Keratinocyte (primary cell): Measurements from ENCODE around the gene KASH5. TPM values are rescaled to one million over a fixed set of nuclear protein-coding genes. Genes with fewer than 3 reads are reported as not detected.

ENCODE experiments used
- DNase-seq: peaks from one replicate; pipeline ENCODE4 v3.0.0-alpha.2; 2011; ENCODE audit warnings: low read depth, missing footprints, low spot score
- FAIRE-seq: peaks from 2 replicates; lab custom pipeline; 2011; peaks lifted over from hg19 to GRCh38; lab: Jason Lieb, UNC
- H2AFZ ChIP-seq: 2 replicates; pipeline ENCODE4 v1.6.0; 2012; ENCODE audit warnings: low read length, control low read depth, inconsistent platforms; ENCODE audit not compliant: control insufficient read depth
- H3K27ac ChIP-seq: 2 replicates; pipeline ENCODE4 v1.5.1; 2011; ENCODE audit warnings: low read length; ENCODE audit not compliant: control insufficient read depth, insufficient read depth
- H3K27me3 ChIP-seq: 3 replicates; pipeline ENCODE4 v1.6.0; 2011; ENCODE audit warnings: low read length; ENCODE audit not compliant: control insufficient read depth, insufficient read depth; ENCODE audit errors: extremely low read depth
- H3K36me3 ChIP-seq, 2 experiments: 2 replicates in 1 of 2; 3 replicates in 1 of 2; pipeline ENCODE4 v1.5.1; 2011; ENCODE audit warnings: low read length in 2 of 2, mild to moderate bottlenecking in 1 of 2; ENCODE audit not compliant: control insufficient read depth in 2 of 2, insufficient read depth in 2 of 2; ENCODE audit errors: extremely low read depth in 1 of 2
- H3K4me1 ChIP-seq: 3 replicates; pipeline ENCODE4 v1.5.1; 2011; ENCODE audit warnings: low read length; ENCODE audit not compliant: control insufficient read depth, insufficient read depth; ENCODE audit errors: extremely low read depth
- H3K4me2 ChIP-seq: 3 replicates; pipeline ENCODE4 v1.6.0; 2011; ENCODE audit warnings: low read depth, low read length; ENCODE audit not compliant: control insufficient read depth, insufficient read depth; ENCODE audit errors: extremely low read depth
- H3K4me3 ChIP-seq, 3 experiments: fragments of 200-600 bp in 1 of 3; sonication (generic) in 1 of 3; 2 replicates in 2 of 3; 3 replicates in 1 of 3; pipeline ENCODE4 v1.5.1; 2011 to 2016; ENCODE audit warnings: low read length in 3 of 3, mild to moderate bottlenecking in 3 of 3, control low read depth in 2 of 3, inconsistent platforms in 1 of 3, low read depth in 1 of 3, mixed read lengths in 1 of 3, mixed run types in 1 of 3, moderate library complexity in 1 of 3; ENCODE audit not compliant: control insufficient read depth in 2 of 3, insufficient read depth in 2 of 3; ENCODE audit errors: extremely low read depth in 1 of 3
- H3K79me2 ChIP-seq: 2 replicates; pipeline ENCODE4 v1.6.0; 2012; ENCODE audit warnings: low read length; ENCODE audit not compliant: control insufficient read depth, insufficient read depth
- H3K9ac ChIP-seq: 3 replicates; pipeline ENCODE4 v1.6.0; 2011; ENCODE audit warnings: low read length; ENCODE audit not compliant: control insufficient read depth, insufficient read depth; ENCODE audit errors: extremely low read depth
- H3K9me1 ChIP-seq: 3 replicates; pipeline ENCODE4 v1.6.0; 2011; ENCODE audit warnings: low read length; ENCODE audit not compliant: control insufficient read depth, insufficient read depth; ENCODE audit errors: extremely low read depth
- H3K9me3 ChIP-seq: 2 replicates; pipeline ENCODE4 v1.5.1; 2012; ENCODE audit warnings: low read depth, low read length; ENCODE audit not compliant: control insufficient read depth
- H4K20me1 ChIP-seq: 3 replicates; pipeline ENCODE4 v1.6.0; 2011; ENCODE audit warnings: low read length; ENCODE audit not compliant: control insufficient read depth, insufficient read depth; ENCODE audit errors: extremely low read depth
- CTCF ChIP-seq, 3 experiments: IDR thresholded peaks in 1 of 3; conservative IDR thresholded peaks in 1 of 3; optimal IDR thresholded peaks in 1 of 3; 2 replicates in 2 of 3; 3 replicates in 1 of 3; pipeline versions ENCODE3 to v1.5.1; 2011; ENCODE audit warnings: low read length in 3 of 3, mild to moderate bottlenecking in 3 of 3, moderate library complexity in 2 of 3, control low read depth in 1 of 3, inconsistent platforms in 1 of 3; ENCODE audit not compliant: insufficient read depth in 2 of 3; ENCODE audit errors: extremely low read depth in 1 of 3
- EZH2 ChIP-seq: IDR thresholded peaks from one replicate; pipeline ENCODE4 v1.6.1; 2012; ENCODE audit warnings: inconsistent platforms, mild to moderate bottlenecking, low read length, moderate library complexity
- dilution Hi-C: fragments of 300-500 bp; cut with MboI; formaldehyde crosslinking; loops from one replicate; pipeline ENCODE4 v1.7.0; 2020; ENCODE audit warnings: low sequenced_read_pairs; ENCODE audit not compliant: extremely low pct_ligation_motif_present
- polyA plus RNA-seq, 5 experiments: library from polyadenylated mRNA; depleted of rRNA in 3 of 5; stranded (reverse) in 3 of 5; stranded (forward) in 1 of 5; unstranded in 1 of 5; fragments of >200 nt; gene quantifications; 1 replicate in 1 of 5; 2 replicates in 3 of 5; 3 replicates in 1 of 5; pipeline versions ENCODE4 v1.2.1 to v1.2.3, GENCODE V29; 2011 to 2012; ENCODE audit warnings: missing spikeins in 2 of 5, low read depth in 1 of 5, low replicate concordance in 1 of 5

KASH5 gene
- polyA plus RNA-seq, 1 donor (not counting 4 experiments of a cell fraction or from before 2014, with no cell fraction given): not detected

DNA sequence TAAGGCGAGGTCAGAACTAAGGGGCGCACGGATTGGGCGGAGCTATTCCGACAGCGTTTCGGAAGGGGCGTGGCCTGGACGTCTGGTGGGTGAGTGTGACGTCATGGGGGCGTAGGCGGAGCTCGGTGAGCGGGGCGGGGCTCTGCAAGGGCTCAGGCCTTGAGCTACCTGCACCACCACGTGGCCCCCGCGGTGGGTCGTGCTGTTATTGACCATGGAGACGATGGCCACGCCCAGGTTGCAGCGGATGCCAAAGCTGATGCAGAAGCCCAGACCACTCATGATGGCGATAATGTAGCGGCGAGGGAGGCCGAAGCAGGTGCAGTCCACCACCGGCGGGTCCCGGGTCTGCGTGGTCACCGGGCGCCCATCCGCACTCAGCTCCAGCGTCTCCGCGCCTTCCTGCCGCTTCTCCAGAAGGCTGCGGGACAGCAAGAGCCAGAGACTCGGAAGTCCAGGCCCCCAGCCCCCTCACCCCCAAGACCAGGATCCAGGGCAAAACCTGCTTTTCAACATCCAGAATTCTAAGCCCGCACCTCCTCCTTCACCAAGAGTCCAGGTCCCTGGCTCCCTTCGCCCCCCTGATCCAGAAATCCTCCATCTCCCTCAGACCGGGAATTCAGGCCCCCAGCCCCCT, 48.5 kb downstream of the KASH5 start:
- FAIRE-seq: no peak
- peaks cover 97% of the 10 kb centered on the region for H3K27me3 ChIP-seq
- dilution Hi-C loops: no loop called here

GRCh38 chr19:49437231-49437630, 49.2 kb downstream of the KASH5 start:
- Histone ChIP-seq H3K9me3 (no peaks in the 10 kb centered on the region), H3K27ac (no peak overlapping the region), H4K20me1 (no peaks in the 10 kb centered on the region), H2AFZ (no peak overlapping the region), H3K4me1 (peaks cover 1% of the 10 kb centered on the region), H3K9ac (no peak overlapping the region), H3K36me3 (no peaks in the 10 kb centered on the region), H3K79me2 (no peaks in the 10 kb centered on the region), H3K4me3 (no peak overlapping the region), H3K27me3 (peaks cover 97% of the 10 kb centered on the region), H3K4me2 (no peak overlapping the region), H3K9me1 (no peaks in the 10 kb centered on the region)
- dilution Hi-C loops: no loop called here
- no peak for TF ChIP-seq CTCF (optimal IDR thresholded peaks at IDR 0.05 in 1 of 3, IDR thresholded peaks at IDR 0.05 in 1 of 3, conservative IDR thresholded peaks at IDR 0.05 in 1 of 3; ENCODE audit: extremely low read depth in 1 of 3, insufficient read depth in 2 of 3, low read length in 3 of 3)
- peak; percentile 24 for TF ChIP-seq EZH2
- DNase-seq (no peak), FAIRE-seq (no peak)

More for the DNA sequence above, 48.5 kb downstream of the KASH5 start:
- H3K79me2 ChIP-seq: no peaks in the 10 kb centered on the region
- H3K4me3 ChIP-seq: no peak overlapping the region
- TF ChIP-seq CTCF (optimal IDR thresholded peaks at IDR 0.05 in 1 of 3, IDR thresholded peaks at IDR 0.05 in 1 of 3, conservative IDR thresholded peaks at IDR 0.05 in 1 of 3; ENCODE audit: extremely low read depth in 1 of 3, insufficient read depth in 2 of 3, low read length in 3 of 3) (no peak), EZH2 (peak; percentile 23)
- no peaks in the 10 kb centered on the region for H3K4me1 ChIP-seq
- no peak overlapping the region for H2AFZ ChIP-seq
- no peaks in the 10 kb centered on the region for H4K20me1 ChIP-seq
- no peak overlapping the region for H3K4me2 ChIP-seq
- H3K36me3 ChIP-seq: no peaks in the 10 kb centered on the region
- H3K9ac ChIP-seq: no peak overlapping the region
- H3K27ac ChIP-seq: no peak overlapping the region
- H3K9me3 ChIP-seq: no peaks in the 10 kb centered on the region
- DNase-seq: no peak
- H3K9me1 ChIP-seq: no peaks in the 10 kb centered on the region
